Measurements from ENCODE around the gene LTB. TPM values are rescaled to one million over a fixed set of nuclear protein-coding genes. Genes with fewer than 3 reads are reported as not detected.

The LTB gene
- total and polyA plus RNA-seq, 2 of the 13 experiments (the other 11 are each of a cell fraction or from before 2014, with no cell fraction given), result 0.09 to 0.22 TPM

GRCh38 chr6:31567531-31568370 lies 14.5 kb downstream of the LTB start (continued):
- TF ChIP-seq TERF1 (CRISPR knock-in tag; IDR thresholded peaks at IDR 0.05), result no peak
- TF ChIP-seq ZNF382 (CRISPR knock-in tag; IDR thresholded peaks at IDR 0.05; ENCODE audit: borderline replicate concordance), result no peak
- TF ChIP-seq ZSCAN25 (CRISPR knock-in tag; IDR thresholded peaks at IDR 0.05), result peak; percentile 97
- no peak for TF ChIP-seq GPBP1L1 (CRISPR knock-in tag; IDR thresholded peaks at IDR 0.05)
- 0 out of 2 replicates have a peak, but pooled peaks have one; percentile 12 for TF ChIP-seq ATF7 (IDR thresholded peaks at IDR 0.05)
- TF ChIP-seq ATF7 (CRISPR knock-in tag; IDR thresholded peaks at IDR 0.05), result no peak
- TF ChIP-seq IRF9 (CRISPR knock-in tag; IDR thresholded peaks at IDR 0.05; ENCODE audit: borderline replicate concordance), result no peak
- TF ChIP-seq ZNF44 (CRISPR knock-in tag; IDR thresholded peaks at IDR 0.05), result no peak
- no peak for TF ChIP-seq ZNF577 (CRISPR knock-in tag; IDR thresholded peaks at IDR 0.05; ENCODE audit: borderline replicate concordance, low read depth)
- no peak for TF ChIP-seq ZNF260 (CRISPR knock-in tag; IDR thresholded peaks at IDR 0.05; ENCODE audit: borderline replicate concordance, low read depth)
- no peak for TF ChIP-seq ZSCAN21 (CRISPR knock-in tag; IDR thresholded peaks at IDR 0.05; ENCODE audit: borderline replicate concordance)
- no peak for TF ChIP-seq SRF (IDR thresholded peaks at IDR 0.05; ENCODE audit: low read depth, low read length)
- TF ChIP-seq ZNF580 (CRISPR knock-in tag; IDR thresholded peaks at IDR 0.05; ENCODE audit: borderline replicate concordance, low read depth), result no peak
- TF ChIP-seq ZMYM3 (CRISPR knock-in tag; IDR thresholded peaks at IDR 0.05), result no peak
- TF ChIP-seq TBP (CRISPR knock-in tag; IDR thresholded peaks at IDR 0.05), result no peak
- TF ChIP-seq MEIS1 (CRISPR knock-in tag; IDR thresholded peaks at IDR 0.05; ENCODE audit: borderline replicate concordance), result no peak
- TF ChIP-seq ISX (CRISPR knock-in tag; conservative IDR thresholded peaks at IDR 0.05), result no peak
- no peak for TF ChIP-seq NRL (CRISPR knock-in tag; IDR thresholded peaks at IDR 0.05; ENCODE audit: borderline replicate concordance)
- 0 out of 2 replicates have a peak, but pooled peaks have one; percentile 10 for TF ChIP-seq CREB1 (IDR thresholded peaks at IDR 0.05)
- TF ChIP-seq CREB1 (CRISPR knock-in tag; IDR thresholded peaks at IDR 0.05), result no peak
- TF ChIP-seq CHD4 (IDR thresholded peaks at IDR 0.05; ENCODE audit: borderline replicate concordance, low read length), result no peak
- TF ChIP-seq ZNF792 (CRISPR knock-in tag; IDR thresholded peaks at IDR 0.05), result no peak
- TF ChIP-seq ZNF121 (CRISPR knock-in tag; IDR thresholded peaks at IDR 0.05), result peak; percentile 45; the same call in 1 of the 2 replicates
- 0 out of 2 replicates have a peak, but pooled peaks have one; percentile 6 for TF ChIP-seq JUNB (CRISPR knock-in tag; IDR thresholded peaks at IDR 0.05; ENCODE audit: borderline replicate concordance)
- TF ChIP-seq ZSCAN30 (CRISPR knock-in tag; IDR thresholded peaks at IDR 0.05), result no peak
- no peak for TF ChIP-seq ZNF552 (CRISPR knock-in tag; IDR thresholded peaks at IDR 0.05; ENCODE audit: borderline replicate concordance)
- TF ChIP-seq ZNF441 (CRISPR knock-in tag; IDR thresholded peaks at IDR 0.05; ENCODE audit: borderline replicate concordance), result no peak
- TF ChIP-seq ZNF550 (CRISPR knock-in tag; IDR thresholded peaks at IDR 0.05; ENCODE audit: borderline replicate concordance), result no peak
